Measurements from ENCODE around the gene PRXL2B.

DNA sequence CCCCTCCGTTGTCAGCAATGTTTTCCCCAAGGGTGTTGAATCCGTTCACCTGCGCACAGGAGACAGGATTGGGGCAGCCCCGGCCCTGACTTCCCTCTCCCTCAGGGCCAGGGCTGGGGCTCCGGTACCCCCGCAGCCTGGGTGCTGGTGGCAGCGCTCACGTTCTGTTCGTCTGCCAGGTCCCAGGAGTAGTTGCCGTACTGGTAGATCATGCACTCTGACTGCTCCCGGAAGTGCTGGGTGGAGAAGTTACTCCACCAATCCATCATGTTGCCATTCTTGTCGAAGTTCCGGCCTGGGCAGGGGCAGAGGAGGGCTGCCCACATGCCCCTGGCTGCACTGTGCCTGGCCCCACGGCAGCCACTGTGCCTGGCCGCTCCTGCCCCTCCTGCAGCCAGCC is 6.1 kb downstream of the PRXL2B start:
- TF ChIP-seq EZH2 (IDR thresholded peaks at IDR 0.05; ENCODE audit: low read depth, unreplicated experiment) (no peak), CTCF (conservative IDR thresholded peaks at IDR 0.05; ENCODE audit: low read depth in 2 of 2) (no peak), CREB1 (CRISPR knock-in tag; IDR thresholded peaks at IDR 0.05; ENCODE audit: low read depth) (no peak), REST (IDR thresholded peaks at IDR 0.05; ENCODE audit: unreplicated experiment) (no peak), POLR2AphosphoS5 (IDR thresholded peaks at IDR 0.05; ENCODE audit: low read depth) (no peak), JUNB (IDR thresholded peaks at IDR 0.05; ENCODE audit: unreplicated experiment) (no peak), ZNF114 (CRISPR knock-in tag; IDR thresholded peaks at IDR 0.05) (no peak)
